ENCODE results near the gene BLVRA. TPM values are rescaled to one million over a fixed set of nuclear protein-coding genes. Genes with fewer than 3 reads are reported as not detected.

BLVRA gene
- total and polyA plus RNA-seq, 2 donors (not counting 1 experiment from before 2014, with no cell fraction given) = 5.4 to 6.9 TPM

GRCh38 chr7:43760861-43761260 lies 2.4 kb downstream of the BLVRA start:
- no peak overlapping the region for H3K4me3 Mint-ChIP-seq
- Histone ChIP-seq H3K4me2 (replicated peaks; ENCODE audit: low read depth, low read length, poor library complexity, severe bottlenecking) (no peak overlapping the region), H3K4me3 (ENCODE audit: control extremely low read depth in 1 of 5, extremely low read depth in 1 of 5, insufficient read depth in 1 of 5, low read depth in 2 of 5, low read length in 4 of 5) (no peak overlapping the region), H2AFZ (ENCODE audit: insufficient read depth, low read depth, low read length, poor library complexity, severe bottlenecking) (no peak overlapping the region), H4K20me1 (ENCODE audit: control insufficient read depth, insufficient read depth, low read length, poor library complexity, severe bottlenecking) (no peaks in the 10 kb centered on the region), H3K79me2 (ENCODE audit: control insufficient read depth, insufficient read depth, low read length) (no peaks in the 10 kb centered on the region), H3K36me3 (replicated peaks in 1 of 2; ENCODE audit: control extremely low read depth in 1 of 2, control insufficient read depth in 1 of 2, extremely low read depth in 1 of 2, insufficient read depth in 2 of 2, low read length in 1 of 2) (no peaks in the 10 kb centered on the region), H3K27me3 (replicated peaks in 1 of 4; ENCODE audit: control extremely low read depth in 1 of 4, control insufficient read depth in 3 of 4, insufficient read depth in 4 of 4, low read length in 3 of 4) (peaks cover 0 to 7% (median 3%) of the 10 kb centered on the region in 4 experiments), H3K4me1 (ENCODE audit: control insufficient read depth in 2 of 2, insufficient read depth in 2 of 2, low read length in 2 of 2) (peaks cover 19 to 24% of the 10 kb centered on the region in 2 donors), H3K27ac (ENCODE audit: low read length in 2 of 2) (no peak overlapping the region), H3K9ac (ENCODE audit: low read length) (no peak overlapping the region), H3K9me3 (ENCODE audit: control extremely low read depth in 1 of 3, control insufficient read depth in 2 of 3, insufficient read depth in 1 of 3, low read length in 2 of 3) (peaks cover 0 to 2% (median 0%) of the 10 kb centered on the region in 3 donors)
- H3K27ac Mint-ChIP-seq = no peak overlapping the region
- peaks cover 8% of the 10 kb centered on the region for H3K27me3 Mint-ChIP-seq
- H3K4me1 Mint-ChIP-seq = peaks cover 41% of the 10 kb centered on the region
- TF ChIP-seq EZH2 (IDR thresholded peaks at IDR 0.05; ENCODE audit: borderline replicate concordance, insufficient read depth, low read depth, low read length, poor library complexity, severe bottlenecking) = no peak
- TF ChIP-seq, protein P1, sequence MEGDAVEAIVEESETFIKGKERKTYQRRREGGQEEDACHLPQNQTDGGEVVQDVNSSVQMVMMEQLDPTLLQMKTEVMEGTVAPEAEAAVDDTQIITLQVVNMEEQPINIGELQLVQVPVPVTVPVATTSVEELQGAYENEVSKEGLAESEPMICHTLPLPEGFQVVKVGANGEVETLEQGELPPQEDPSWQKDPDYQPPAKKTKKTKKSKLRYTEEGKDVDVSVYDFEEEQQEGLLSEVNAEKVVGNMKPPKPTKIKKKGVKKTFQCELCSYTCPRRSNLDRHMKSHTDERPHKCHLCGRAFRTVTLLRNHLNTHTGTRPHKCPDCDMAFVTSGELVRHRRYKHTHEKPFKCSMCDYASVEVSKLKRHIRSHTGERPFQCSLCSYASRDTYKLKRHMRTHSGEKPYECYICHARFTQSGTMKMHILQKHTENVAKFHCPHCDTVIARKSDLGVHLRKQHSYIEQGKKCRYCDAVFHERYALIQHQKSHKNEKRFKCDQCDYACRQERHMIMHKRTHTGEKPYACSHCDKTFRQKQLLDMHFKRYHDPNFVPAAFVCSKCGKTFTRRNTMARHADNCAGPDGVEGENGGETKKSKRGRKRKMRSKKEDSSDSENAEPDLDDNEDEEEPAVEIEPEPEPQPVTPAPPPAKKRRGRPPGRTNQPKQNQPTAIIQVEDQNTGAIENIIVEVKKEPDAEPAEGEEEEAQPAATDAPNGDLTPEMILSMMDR (IDR thresholded peaks at IDR 0.05) = no peak
- ATAC-seq (ENCODE audit: low read depth) (no peak), DNase-seq (no peak)
- H3K9me3 Mint-ChIP-seq (ENCODE audit: insufficient read depth) = no peaks in the 10 kb centered on the region
- ChIA-PET CTCF (interaction anchor here (0.7 to 3.1 kb wide), 4 partner anchors 48 to 179 kb away, joined by 3 to 12 read pairs (median 4); partner anchors contain the start of gene STK17A), POLR2A (interaction anchor here (0.6 to 0.7 kb wide), 2 partner anchors 108 to 278 kb away, joined by 3 to 7 read pairs; no protein-coding TSS in a partner anchor)
- WGBS (ENCODE audit: insufficient coverage) = no CpG with 5 or more reads among the region's 5 CpGs
- intact Hi-C loops (cut with micrococcal nuclease) = no loop called here

DNA sequence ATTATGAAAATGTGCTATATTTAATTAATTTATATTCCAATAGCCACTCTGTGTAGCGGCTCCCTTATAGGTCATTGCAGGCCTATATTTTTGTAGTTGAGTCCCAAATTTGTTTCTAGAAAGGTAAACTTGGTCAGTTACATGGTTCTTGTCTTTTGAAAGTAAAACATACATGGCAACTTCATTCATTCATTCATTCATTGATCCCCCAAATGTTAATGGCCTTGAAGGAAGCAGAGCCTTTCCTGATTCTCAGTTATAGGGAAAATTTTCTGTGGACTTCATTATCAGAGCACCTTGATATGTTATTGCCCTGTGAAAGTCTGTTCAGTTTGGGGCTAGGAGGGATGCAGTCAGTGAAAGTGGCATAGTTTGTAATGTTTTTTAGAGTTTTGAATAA lies 2.9 kb downstream of the BLVRA start:
- peaks cover 0 to 2% (median 0%) of the 10 kb centered on the region in 3 donors for H3K9me3 ChIP-seq (ENCODE audit: control extremely low read depth in 1 of 3, control insufficient read depth in 2 of 3, insufficient read depth in 1 of 3, low read length in 2 of 3)
- H3K27ac Mint-ChIP-seq = no peak overlapping the region
- H3K4me2 ChIP-seq (replicated peaks; ENCODE audit: low read depth, low read length, poor library complexity, severe bottlenecking) = no peak overlapping the region
- H3K27ac ChIP-seq (ENCODE audit: low read length in 2 of 2) = no peak overlapping the region
- no peaks in the 10 kb centered on the region for H3K79me2 ChIP-seq (ENCODE audit: control insufficient read depth, insufficient read depth, low read length)
- H3K27me3 ChIP-seq (replicated peaks in 1 of 4; ENCODE audit: control extremely low read depth in 1 of 4, control insufficient read depth in 3 of 4, insufficient read depth in 4 of 4, low read length in 3 of 4) = peaks cover 0 to 7% (median 3%) of the 10 kb centered on the region in 4 experiments
- intact Hi-C loops (cut with micrococcal nuclease) = no loop called here
- H3K4me1 Mint-ChIP-seq = peaks cover 41% of the 10 kb centered on the region
- H3K9me3 Mint-ChIP-seq (ENCODE audit: insufficient read depth) = no peaks in the 10 kb centered on the region
- H2AFZ ChIP-seq (ENCODE audit: insufficient read depth, low read depth, low read length, poor library complexity, severe bottlenecking) = no peak overlapping the region
- no CpG with 5 or more reads among the region's 1 CpG for WGBS (ENCODE audit: insufficient coverage)
- H3K4me1 ChIP-seq (ENCODE audit: control insufficient read depth in 2 of 2, insufficient read depth in 2 of 2, low read length in 2 of 2) = peaks cover 19 to 24% of the 10 kb centered on the region in 2 donors
- no peak overlapping the region for H3K9ac ChIP-seq (ENCODE audit: low read length)
- TF ChIP-seq EZH2 (IDR thresholded peaks at IDR 0.05; ENCODE audit: borderline replicate concordance, insufficient read depth, low read depth, low read length, poor library complexity, severe bottlenecking) = no peak
- no peak overlapping the region for H3K4me3 Mint-ChIP-seq
- DNase-seq (no peak), ATAC-seq (ENCODE audit: low read depth) (no peak)
- H4K20me1 ChIP-seq (ENCODE audit: control insufficient read depth, insufficient read depth, low read length, poor library complexity, severe bottlenecking) = no peaks in the 10 kb centered on the region
- no peak overlapping the region for H3K4me3 ChIP-seq (ENCODE audit: control extremely low read depth in 1 of 5, extremely low read depth in 1 of 5, insufficient read depth in 1 of 5, low read depth in 2 of 5, low read length in 4 of 5)
- peaks cover 8% of the 10 kb centered on the region for H3K27me3 Mint-ChIP-seq
- POLR2A ChIA-PET = no interaction called here
- no peaks in the 10 kb centered on the region for H3K36me3 ChIP-seq (replicated peaks in 1 of 2; ENCODE audit: control extremely low read depth in 1 of 2, control insufficient read depth in 1 of 2, extremely low read depth in 1 of 2, insufficient read depth in 2 of 2, low read length in 1 of 2)
- CTCF ChIA-PET = interaction anchor here (0.7 to 1.2 kb wide), 2 partner anchors 48 to 61 kb away, joined by 3 read pairs; no protein-coding TSS in a partner anchor

All from B cell (primary cell).